A673 (cell line): ENCODE results near the gene B3GLCT.

Experiments used
- CTCF ChIP-seq: fragments of 300-800, 200-600 bp; sonication (generic); conservative IDR thresholded peaks from 2 replicates; pipeline ENCODE4 v1.5.1; 2017; ENCODE audit warnings: low read depth, mild to moderate bottlenecking, antibody characterized with exemption, low read length, moderate library complexity, mixed read lengths
- EZH2 ChIP-seq: fragments of 200-600 bp; sonication (generic); IDR thresholded peaks from 2 replicates; pipeline ENCODE4 v1.6.1; 2017; ENCODE audit warnings: borderline replicate concordance, low read depth, mild to moderate bottlenecking, mixed read lengths, antibody characterized with exemption, low read length; ENCODE audit not compliant: poor library complexity, severe bottlenecking

- TF ChIP-seq EZH2, result no peak
- no peak for TF ChIP-seq CTCF
Observed at GRCh38 chr13:31227063-31227462, 27.3 kb downstream of the B3GLCT start.
